HG02885 (cell line): Measurements from ENCODE around the gene MPP2.
"Not testable (repeated sequence)": the region's sequence is repeated elsewhere in the genome, so short reads cannot be mapped to it uniquely, and the experiment has no call there.

Experiments used
- ATAC-seq: cut with Tn5 transposase; IDR thresholded peaks from one replicate; pipeline ENCODE4 v1.9.1; 2021; ENCODE audit warnings: mild to moderate bottlenecking; ENCODE audit not compliant: unreplicated experiment, poor library complexity

Gene MPP2

GRCh38 chr17:43878260-43879175, 28.8 kb downstream of the MPP2 start:
- ATAC-seq = no peak

DNA sequence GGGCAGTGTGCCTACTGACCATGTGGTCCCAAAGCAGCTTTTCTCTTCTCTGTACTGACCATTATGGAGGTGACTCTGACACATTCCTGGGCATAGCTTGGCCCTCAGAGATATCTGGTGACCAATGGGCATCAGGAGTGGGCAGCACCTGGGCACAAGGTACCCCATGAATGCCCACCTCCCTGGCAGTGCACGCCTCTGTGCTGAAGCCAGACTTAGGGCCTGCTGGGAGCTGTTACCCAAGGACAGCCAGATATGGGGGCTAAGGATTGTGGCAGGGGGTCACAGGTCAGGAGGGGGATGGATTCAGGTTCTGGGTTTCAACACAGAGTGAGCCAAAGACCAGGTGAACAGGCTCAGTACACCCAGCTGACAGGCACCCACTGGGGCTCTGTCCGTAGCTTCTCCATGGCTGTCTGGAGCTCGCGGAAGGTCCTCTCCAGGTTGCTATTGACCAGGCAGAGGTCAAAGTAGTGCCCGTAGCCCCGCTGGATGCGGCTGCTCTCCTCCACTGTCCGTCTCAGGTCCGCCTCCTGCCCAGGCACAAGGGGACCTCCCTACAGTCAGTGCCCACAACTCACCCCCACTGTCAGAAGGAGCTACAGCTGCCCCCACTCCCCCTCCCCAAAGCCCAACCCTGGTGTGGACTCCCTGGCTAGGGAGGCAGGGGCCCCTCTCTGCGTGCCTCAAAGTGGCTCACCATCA, 29.7 kb downstream of the MPP2 start:
- ATAC-seq = no peak

DNA sequence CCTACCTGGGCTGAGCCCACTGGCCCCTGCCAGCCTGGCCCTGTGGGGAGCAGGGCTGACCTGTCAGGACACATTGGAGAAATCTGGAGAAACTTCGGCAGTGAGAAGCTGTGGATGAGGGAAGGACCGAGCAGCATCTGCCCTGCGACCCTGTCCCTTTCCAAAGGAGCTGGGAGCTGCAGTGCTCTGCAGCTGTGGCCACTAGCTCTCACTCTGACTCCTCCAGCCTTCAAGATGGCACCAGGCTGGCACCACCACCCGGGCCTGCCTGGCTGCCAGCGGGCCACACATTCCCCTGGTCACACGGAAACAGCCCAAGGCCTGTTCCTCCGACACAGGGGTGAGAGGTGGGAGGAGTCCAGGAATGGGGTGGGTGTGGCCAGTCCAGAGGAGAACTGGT, 30.3 kb downstream of the MPP2 start:
- no peak for ATAC-seq

DNA sequence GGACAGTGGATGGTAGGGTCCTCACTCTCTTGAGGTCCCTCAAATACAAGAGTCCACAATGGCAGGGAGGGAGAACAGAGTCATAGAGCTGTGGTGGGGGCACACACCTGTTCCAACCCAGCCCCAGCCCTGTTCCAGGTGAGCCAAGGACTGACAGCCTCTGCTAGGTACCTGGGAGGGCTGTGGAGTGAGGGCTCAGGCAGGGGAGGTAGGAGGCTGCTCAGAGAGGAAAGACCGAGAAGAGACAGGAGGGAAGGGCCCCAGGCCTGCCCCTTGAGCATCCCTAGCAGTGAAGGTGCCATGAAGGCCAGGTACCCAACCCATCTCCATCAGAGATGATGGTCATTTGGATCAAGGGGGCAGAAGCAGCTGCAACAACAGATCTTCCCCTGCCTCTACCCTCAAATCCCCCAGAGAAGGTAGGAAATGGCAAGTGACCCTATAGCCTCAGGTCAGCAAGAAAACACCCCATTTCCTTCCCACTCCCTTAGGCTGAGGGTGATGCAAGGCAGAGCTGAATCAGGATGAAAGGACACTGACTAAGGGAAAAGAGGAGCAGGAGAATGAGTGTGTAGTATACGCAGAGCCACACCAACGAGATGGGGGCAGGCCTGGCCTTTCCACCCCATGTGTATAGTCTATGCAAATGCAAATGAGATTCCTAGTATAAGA, 31.7 kb downstream of the MPP2 start:
- ATAC-seq = no peak

DNA sequence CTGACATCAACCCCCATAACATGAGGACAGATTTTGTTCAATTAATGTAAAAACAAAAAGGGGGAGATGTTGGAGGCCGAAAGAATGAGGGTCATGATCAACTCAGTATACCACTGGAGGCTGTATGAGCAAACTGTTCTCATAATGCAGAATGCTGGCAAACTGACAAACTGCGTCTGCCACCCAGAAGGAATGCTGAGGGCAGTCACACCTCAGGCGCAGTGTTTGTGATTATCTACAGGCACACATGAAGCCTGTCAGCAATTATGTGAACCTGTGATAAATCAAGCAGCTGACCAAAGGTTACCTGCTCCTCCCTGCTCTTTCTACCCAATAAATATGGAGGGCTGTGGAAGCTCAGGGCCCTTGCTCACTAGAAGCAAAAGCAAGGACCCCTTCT, 33.0 kb downstream of the MPP2 start:
- no peak for ATAC-seq

DNA sequence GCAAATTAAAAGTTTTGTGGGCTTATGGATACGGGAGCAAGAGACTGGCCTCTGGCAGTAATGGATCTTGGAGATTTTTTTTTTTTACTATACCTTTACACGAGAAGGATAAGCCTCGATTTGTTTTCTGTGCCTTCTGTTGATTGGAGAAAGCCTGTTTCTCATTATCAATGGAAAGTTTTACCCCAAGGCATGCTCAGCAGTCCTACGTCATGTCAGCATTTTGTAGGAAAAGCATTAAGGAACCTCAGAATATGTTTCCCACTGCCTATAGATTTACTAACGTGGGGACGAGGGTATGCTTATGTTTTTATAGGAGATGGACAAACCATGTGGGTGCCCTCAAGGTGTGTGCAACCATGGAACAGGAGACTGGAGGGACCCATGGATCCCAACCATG, 33.5 kb downstream of the MPP2 start:
- no peak for ATAC-seq

DNA sequence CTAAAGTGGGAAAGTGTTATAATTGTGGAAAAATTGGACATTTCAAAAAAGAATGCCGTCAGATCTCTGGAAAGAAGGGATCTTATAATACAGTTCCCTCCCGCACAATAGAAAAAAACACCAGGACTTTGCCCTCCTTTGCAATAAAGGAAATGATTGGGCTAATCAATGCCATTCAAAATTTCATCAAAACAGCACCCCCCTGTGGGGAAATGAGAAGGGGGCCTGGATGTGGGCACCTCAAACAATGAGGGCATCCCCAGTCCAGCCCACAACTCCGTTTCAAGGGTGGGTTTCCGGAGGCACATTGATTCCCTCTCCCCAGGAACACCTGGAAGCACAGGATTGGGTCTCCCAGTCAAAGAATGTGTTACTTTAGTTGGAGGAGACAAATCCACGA, 34.2 kb downstream of the MPP2 start:
- ATAC-seq = no peak

- no peak for ATAC-seq
Measured at GRCh38 chr17:43871946-43872690, 35.2 kb downstream of the MPP2 start.

GRCh38 chr17:43869031-43869430, 38.3 kb downstream of the MPP2 start:
- not testable (repeated sequence) for ATAC-seq

DNA sequence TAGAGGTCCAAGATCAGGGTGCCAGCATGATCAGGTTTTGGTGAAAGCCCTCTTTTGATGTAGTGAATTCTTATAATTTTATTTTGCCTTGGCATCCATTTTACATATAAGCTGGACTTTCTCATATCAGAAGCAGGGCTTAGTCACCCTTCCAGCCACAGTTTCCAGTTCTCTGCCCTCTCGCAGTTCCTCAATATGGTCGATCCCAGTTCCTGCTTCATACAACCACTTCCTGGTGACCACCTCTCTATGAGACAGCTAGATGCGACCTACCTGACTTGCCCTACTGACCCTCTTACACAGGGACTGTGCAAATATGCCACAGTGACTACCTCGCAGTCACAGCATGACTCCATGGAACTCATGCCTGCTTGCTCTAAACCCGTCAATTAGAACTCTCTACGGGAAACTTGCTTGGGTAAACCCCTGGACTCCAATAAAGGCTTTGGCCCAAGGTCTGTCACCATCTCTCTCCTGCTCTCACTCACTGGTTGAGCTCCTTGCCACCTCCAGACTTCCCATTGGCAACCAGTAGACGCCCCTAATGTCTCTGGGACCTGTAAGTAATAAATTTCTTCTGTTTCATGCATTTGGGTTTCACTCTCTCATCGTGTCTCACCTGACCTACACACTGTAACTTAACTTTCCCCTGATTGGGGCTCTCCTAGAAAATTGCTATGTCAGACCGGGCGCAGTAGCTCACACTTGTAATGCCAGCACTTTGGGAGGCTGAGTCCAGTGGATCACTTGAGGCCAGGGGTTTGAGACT, 38.9 kb downstream of the MPP2 start:
- ATAC-seq = no peak

GRCh38 chr17:43864161-43864984, 43.0 kb downstream of the MPP2 start:
- ATAC-seq = no peak

GRCh38 chr17:43861960-43862359, 45.4 kb downstream of the MPP2 start:
- no peak for ATAC-seq

- ATAC-seq = no peak
Measured at GRCh38 chr17:43860927-43861622, 46.3 kb downstream of the MPP2 start.

DNA sequence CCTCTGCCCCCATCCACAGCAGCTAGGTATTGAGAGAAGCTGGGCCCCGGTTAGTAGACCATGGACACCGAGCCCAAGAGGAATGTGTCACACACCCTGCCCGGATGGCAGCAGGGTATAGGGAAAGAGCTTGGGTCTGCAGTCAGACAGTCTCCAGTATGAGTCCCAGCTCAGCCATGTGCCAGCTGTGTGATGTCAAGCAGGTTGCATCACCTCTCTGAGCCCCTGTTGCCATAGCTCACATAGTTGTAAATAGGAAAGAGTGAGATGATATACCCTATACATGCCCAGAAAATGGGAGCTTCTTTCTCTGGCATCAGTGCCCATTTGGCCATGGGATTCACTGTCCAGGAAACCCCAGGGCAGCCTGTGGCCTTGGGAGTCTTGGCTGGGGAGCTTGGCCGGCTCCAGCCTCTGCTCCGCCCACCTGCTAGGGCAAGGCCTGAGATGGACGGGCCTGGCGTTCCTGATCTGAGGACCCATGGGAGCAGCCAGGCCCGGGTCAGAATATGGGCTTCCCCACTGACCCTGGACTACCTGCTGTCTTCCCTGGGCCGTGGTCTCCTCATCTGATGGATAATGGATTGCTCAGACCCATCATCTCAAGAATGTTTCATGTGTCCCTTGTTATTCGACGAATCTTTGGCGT, 47.1 kb downstream of the MPP2 start:
- no peak for ATAC-seq

- ATAC-seq = no peak
Measured at GRCh38 chr17:43857957-43858600, 49.3 kb downstream of the MPP2 start.

GRCh38 chr17:43857141-43857540, 50.2 kb downstream of the MPP2 start:
- ATAC-seq = no peak

GRCh38 chr17:43856141-43856540, 51.2 kb downstream of the MPP2 start:
- no peak for ATAC-seq
